GM12874 (cell line): ENCODE results near the gene TMEM38B.

Source experiments
- TF ChIP-seq, protein P1 (sequence below): IDR thresholded peaks from 2 replicates; pipeline ENCODE4 v1.5.1; 2011; ENCODE audit warnings: low read depth, mild to moderate bottlenecking, control low read depth, low read length, moderate library complexity; ENCODE audit not compliant: insufficient read depth

The TMEM38B gene

DNA sequence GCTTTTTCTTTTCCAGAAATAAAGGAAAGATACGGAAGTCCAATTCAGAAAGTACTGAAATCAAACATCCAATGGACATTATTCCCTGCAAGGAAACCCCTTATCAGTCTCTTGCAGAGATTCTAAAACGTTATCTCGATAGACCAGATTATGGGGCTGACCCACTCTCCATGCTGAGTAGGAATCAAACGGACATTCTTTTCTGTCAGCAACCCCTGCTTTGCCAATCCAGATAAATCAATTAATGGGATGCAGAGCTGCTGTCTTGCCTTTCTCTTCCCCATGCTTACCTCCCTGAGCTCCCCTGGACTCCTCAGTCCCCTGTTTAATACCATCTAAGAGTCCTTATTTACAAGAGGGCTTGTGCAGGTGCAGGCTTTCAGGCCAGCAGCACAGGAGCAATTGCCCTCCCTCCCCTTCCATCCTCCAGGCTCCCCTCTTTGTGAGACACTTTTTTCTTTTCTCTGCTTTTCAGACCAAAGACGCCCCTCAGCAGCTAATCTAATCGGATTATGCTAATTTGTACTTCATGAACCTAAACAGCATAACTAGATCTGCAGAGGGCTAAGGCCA lies 17.9 kb upstream of the TMEM38B start:
- TF ChIP-seq, protein P1, sequence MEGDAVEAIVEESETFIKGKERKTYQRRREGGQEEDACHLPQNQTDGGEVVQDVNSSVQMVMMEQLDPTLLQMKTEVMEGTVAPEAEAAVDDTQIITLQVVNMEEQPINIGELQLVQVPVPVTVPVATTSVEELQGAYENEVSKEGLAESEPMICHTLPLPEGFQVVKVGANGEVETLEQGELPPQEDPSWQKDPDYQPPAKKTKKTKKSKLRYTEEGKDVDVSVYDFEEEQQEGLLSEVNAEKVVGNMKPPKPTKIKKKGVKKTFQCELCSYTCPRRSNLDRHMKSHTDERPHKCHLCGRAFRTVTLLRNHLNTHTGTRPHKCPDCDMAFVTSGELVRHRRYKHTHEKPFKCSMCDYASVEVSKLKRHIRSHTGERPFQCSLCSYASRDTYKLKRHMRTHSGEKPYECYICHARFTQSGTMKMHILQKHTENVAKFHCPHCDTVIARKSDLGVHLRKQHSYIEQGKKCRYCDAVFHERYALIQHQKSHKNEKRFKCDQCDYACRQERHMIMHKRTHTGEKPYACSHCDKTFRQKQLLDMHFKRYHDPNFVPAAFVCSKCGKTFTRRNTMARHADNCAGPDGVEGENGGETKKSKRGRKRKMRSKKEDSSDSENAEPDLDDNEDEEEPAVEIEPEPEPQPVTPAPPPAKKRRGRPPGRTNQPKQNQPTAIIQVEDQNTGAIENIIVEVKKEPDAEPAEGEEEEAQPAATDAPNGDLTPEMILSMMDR: no peak

DNA sequence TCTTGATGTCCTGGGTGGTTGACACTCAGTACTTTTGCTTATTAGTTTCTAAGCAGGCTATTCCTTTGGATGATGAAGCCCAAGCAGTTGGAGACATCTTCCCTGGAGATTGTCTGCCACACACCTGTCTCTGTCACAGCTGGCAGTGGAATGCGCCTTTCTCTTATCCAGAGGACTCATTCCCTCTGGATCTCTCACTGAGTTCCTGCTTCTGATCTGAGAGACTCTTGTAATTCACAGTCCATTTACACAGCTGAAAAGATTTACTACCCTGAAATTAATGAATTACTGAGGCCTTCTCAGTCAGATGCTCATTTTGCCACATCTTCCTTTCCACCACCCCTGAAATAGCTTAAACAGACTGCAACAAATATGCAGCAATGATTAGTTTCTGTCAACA lies 16.2 kb upstream of the TMEM38B start:
- TF ChIP-seq, protein P1: no peak

DNA sequence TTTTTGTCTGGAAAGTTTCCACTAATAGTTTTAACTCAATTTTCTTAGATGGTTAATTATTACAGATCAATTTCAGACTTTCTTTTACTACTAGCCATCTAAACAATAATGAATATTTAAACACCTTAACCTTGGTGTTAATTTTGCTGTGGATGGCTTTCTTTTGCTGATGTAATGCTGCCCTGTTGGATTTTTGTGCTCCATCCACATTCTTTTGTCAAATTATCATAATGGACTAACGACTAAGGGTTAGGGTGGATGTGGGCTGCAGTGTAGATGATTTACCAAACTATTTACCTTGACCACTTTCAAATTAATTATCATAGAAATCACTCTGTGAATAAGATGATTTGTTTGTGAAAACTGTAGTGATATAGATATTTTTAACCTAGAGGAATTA lies 15.6 kb upstream of the TMEM38B start:
- TF ChIP-seq, protein P1: no peak

DNA sequence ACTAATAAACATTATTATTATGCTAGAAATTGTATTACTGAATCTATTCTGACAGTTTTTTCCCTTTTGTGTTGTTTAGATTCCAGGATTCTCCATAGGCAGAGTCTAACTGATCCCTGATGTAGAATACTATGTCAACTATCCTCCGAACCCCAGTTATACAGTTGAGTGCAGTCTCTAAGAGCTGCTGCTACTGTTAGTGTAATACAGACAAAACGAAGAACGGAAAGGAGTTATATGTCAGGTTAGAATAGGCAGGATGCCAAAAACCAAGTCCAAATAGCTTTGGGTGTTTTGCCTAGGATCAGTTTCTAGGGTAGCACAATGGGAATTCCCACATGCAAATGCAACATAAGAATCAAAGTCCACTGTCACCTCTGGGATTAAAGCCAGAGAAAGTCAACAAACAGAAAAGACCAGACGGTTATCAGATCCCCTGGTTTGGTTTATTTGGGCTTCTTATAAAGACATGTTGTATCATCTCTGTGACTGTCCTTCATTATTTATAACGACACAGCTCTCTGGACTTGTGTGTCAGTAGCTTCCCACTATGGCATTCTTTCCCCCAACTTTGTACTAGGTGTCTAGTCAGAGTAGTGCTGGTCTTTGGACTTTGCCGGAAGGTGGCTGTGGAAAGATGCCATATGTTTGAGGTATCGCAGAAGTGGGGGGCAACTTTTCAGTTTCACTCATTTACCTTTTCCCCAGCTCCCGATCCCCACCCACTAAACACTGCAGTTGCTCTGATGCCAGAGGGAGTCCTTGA lies 14.9 kb upstream of the TMEM38B start:
- TF ChIP-seq, protein P1: no peak

DNA sequence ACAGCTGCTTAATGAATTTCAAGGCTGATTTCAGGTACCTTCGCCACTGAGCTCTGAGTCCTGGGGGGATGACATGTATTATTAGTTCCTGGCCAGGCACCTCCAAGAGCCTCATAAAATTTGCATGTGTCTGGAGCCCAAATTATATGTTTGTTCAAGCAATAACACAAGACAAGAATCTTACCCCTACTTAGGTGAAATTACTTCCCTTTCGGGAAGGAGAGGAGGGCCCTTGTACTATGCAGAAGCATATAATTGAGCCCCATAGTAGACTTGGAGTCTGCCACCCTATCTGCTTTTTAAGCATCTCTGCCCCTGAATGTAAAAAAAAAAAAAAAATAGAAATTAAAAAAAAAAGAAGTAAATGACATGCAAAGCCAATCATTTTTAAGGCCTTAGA lies 13.0 kb upstream of the TMEM38B start:
- TF ChIP-seq, protein P1: no peak

DNA sequence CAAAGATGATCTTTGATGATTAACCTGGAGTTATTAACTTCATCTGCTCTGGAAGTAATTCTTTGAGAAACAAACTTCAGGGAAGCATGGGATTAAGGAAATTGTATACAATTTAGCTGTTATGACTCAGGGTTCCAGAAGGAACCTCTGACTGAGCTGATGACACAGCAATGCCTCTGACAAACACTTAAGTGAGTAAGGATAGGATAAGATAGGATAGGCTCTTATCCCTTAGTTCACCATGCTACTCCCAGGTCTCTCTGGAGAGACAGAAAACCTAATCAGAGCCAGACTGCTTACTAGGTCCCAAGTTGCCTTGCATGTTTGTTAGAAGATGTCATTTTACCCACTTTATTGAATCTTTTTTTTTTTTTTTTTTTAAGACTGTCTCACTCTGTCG lies 12.6 kb upstream of the TMEM38B start:
- TF ChIP-seq, protein P1: no peak

DNA sequence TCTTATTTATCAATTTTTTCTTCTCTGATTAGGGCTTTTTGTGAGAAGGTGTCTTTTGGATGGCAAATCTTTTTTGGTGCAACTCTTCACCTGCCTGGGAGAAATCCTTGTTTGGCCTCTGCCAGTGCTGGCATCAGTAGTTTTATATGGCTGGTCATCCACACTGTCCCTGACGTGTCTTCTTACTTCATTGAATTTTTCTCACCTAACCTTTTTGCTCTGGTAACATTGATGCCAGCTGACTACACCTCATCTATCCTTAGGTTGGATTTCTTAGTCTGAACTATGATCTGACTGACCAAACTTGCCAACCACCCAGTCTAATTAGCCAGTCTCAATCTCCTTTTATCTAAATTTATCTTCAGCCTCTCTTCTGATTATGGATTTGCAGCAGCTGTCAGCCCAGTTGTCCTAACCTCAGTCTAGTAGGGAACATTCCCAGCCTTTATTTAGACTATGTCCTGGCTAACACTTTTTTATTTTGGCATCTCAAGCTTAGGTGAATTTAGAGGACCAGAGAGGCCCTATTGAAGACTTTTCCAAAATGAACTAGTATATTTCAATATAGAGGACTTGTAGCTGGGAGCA lies 10.6 kb upstream of the TMEM38B start:
- TF ChIP-seq, protein P1: no peak
